NCI-H2029 treated with DMSO at 0.1 percent for 48 hours (cell line): ENCODE measurements around the gene CCR3.
"Not testable (repeated sequence)": the region's sequence is repeated elsewhere in the genome, so short reads cannot be mapped to it uniquely, and the experiment has no call there.

Experiments
- DNase-seq: peaks from one replicate; lab custom pipeline; 2025; lab: John Stamatoyannopoulos, UW

CCR3 gene

DNA sequence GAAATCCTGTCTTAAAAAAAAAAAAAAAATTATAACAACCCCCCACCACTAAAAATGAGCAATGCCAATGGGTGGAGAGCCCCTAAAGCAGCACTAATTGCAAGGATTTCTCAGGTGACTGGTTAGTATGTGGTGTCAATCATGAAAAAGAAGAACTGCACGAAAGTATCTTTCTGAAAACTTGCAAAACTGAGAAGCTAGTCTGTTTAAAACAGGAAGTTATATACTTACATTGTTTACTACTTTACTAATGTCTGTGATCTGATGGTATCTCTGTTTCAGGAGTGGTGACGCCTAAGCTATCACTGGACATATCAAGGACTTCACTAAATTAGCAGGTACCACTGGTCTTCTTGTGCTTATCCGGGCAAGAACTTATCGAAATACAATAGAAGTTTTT lies at the start of gene CCR3:
Gene CCR3, plus strand, starts transcription at position 341 of the 400 bp plus-strand sequence. CDS start 22,699 bp downstream, outside the sequence.
- DNase-seq = no peak

GRCh38 chr3:46192939-46193338 lies 49.3 kb upstream of the CCR3 start:
- no peak for DNase-seq

- no peak for DNase-seq
Observed at GRCh38 chr3:46193436-46193835, 48.8 kb upstream of the CCR3 start.

DNA sequence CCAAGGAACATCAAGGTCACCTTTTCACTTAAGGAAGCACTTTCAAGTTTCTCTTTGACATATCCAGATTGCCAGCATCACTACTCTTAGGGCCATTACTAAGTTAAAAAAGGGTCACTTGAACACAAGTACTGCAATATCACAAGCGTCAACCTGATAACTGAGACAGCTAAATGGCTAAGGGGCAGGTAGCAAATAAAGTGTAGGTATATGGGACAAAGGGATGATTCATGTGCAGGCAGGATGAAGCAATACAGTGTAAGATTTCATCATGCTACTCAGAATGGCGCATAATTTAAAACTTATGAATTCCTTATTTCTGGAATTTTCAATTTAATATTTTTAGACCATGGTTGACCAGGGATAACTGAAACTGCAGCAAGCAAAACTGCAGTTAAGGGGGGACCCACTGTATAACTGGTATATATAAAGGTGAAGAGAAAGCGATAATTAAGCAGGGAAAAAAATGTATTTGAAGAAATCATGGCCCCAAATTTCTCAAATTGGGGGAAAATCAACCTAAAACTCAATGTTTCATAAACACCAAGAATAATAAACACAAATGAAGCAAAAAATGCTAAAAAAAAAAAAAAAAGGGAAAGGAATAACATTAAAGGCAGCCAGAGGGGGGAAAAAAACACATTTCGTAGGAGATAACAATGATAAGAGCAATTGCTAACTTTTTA lies 47.2 kb upstream of the CCR3 start:
- no peak for DNase-seq

- DNase-seq = no peak
Observed at GRCh38 chr3:46196261-46196957, 45.9 kb upstream of the CCR3 start.

DNA sequence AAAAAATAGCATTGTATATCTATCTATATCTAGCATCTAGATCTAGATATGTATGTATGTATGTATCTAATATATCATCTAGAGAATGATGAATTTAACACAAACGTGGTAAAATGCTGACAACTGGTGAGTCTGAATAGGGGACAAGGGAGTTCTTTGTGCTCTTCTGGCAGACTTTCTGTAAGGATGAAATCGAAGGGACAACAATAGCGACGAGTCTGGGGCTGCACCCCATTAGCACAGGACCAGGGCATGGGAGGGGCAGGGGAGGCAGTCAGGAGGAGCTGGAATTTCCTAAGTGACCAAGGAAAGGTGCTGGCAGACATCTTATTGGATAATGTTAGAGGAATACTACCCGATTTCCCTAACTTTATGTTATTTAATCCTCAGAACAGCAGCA lies 42.0 kb upstream of the CCR3 start:
- no peak for DNase-seq

GRCh38 chr3:46200790-46201189 lies 41.5 kb upstream of the CCR3 start:
- DNase-seq = no peak

DNA sequence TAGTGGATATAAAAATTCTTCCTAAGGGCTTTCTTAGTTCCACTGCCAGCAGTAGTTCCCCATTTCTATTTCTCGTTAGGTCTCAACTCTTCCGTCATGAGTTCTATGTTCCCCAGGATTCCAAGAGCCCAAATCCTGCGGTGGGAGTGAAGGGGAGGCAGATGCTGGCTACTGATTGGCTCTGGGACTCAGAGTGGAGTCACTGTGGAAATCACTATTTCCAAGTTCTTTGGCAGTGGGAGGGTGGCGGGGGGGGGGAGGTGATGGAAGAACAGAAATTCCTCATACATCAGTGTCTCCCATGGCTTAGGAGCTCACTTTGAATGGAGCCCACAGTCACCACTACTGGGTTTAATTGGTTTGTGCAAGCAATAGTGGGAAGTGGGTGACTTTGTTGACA lies 39.7 kb upstream of the CCR3 start:
- no peak for DNase-seq

DNA sequence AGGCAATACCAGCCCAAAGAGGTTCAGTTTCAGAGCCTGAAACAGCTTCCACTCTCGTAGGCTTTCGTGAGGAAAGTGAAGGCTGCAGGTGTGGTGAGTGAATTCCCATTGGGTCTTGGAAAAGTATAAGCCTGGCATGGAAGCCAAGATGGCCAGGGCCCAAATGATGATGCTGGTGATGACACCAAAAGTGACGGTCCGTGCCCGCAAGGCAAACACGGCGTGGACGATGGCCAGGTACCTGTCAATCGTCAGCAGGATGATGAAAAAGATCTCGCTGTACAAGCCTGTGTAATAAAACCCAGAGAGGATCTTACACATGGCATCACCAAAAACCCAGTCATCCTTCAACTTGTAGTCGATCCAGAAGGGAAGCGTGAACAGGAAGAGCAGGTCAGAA lies 38.6 kb upstream of the CCR3 start:
- DNase-seq = no peak

- DNase-seq = no peak
Observed at GRCh38 chr3:46205286-46205960, 36.8 kb upstream of the CCR3 start.

DNA sequence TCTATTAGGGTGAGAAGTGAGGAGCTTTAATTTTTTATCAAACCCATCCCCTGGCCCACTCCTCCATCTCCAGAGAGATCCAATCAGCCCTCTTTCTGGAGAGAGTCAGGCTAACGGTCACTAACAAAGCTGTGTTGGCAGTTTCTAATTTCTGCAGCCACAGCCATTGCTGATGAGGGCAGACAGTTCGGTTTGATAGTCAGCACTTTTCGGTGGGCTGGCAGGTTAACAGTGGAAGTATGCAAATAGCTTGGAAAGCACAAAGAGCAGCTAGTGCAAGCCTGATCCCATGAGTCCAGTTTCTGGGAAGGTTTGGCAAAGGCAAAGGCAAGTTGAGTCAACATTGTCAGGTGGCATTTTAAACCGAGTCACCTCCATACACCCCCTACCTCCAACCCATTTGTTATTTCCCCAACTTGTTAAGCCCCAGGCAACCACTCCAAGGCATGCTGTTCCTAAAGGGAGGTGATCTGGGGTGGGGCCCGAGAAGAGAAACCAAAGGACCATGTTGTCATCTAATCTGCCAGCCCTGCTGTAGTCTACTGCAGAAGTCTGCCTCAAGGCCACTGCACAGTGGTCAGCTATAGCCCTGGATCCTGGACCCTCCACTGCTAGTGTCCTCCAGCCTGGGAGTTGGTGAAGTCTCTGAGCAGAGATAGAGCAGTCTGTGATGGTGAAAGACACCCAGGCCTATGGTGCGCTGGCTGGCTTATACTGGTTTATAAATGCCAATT lies 35.8 kb upstream of the CCR3 start:
- DNase-seq = no peak

GRCh38 chr3:46207514-46207913 lies 34.7 kb upstream of the CCR3 start:
- not testable (repeated sequence) for DNase-seq

GRCh38 chr3:46208167-46208704 lies 34.0 kb upstream of the CCR3 start, which contains the start of gene CCR1:
CCR1 (minus strand) TSS chr3:46208313; CDS start chr3:46204313, 4,000 bp downstream.
- no peak for DNase-seq

GRCh38 chr3:46209053-46209452 lies 33.2 kb upstream of the CCR3 start:
- DNase-seq = no peak

DNA sequence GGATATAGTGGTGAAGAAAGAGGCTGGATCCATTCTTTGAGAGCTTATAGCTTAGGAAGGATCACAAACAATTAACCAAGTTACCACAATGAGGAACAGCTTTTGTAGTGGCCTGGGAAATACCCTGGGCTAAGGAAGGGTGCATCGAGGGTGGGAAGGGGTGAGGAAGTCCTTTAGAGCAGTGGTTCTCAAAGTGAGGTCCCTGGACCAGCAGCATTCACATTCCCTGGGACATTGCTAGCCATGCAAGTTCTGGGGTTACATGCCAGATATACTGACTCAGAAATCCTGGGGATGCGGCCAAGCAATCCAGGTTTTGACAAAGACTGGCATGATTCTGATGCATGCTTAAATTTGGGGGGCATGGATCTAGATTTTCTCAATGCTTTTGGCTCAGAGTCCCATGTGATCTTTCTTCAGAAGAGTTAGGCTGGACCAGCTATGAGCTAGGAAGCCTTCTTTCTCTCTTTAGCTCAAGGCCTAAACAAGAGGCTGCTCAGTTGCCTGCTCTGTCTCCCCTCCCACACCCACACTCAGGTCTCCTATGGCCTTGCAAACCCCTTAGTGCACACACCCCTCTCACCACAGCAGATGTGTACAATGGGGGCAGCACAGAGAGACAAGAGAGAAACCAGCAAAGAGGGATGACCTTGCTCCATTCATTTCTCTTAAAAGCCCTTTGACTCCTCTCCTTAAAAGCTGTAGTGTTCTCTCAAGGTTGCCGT lies 32.4 kb upstream of the CCR3 start:
- DNase-seq = no peak

GRCh38 chr3:46212101-46212500 lies 30.2 kb upstream of the CCR3 start:
- DNase-seq = no peak

DNA sequence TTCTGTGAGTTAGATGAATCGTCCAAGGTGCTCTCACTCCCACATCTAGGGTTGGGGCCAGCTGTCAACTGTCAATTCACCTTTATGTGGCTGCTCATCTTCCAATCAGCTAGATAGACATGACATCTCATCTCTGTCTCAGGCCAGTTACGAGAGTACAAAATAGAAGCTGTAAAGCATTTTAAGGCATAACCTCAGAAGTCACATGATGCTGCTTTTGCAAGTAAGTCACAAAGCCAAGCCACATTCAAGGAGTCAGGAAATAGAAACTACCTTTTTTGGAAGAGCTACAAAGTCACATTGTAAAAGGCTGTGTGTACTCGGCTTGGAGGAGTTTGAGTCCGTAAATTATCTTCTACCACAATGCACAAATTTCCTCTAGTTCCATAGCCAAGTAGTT lies 29.1 kb upstream of the CCR3 start:
- no peak for DNase-seq

- DNase-seq = peak; percentile 94
Observed at GRCh38 chr3:46214751-46215352, 27.4 kb upstream of the CCR3 start.

DNA sequence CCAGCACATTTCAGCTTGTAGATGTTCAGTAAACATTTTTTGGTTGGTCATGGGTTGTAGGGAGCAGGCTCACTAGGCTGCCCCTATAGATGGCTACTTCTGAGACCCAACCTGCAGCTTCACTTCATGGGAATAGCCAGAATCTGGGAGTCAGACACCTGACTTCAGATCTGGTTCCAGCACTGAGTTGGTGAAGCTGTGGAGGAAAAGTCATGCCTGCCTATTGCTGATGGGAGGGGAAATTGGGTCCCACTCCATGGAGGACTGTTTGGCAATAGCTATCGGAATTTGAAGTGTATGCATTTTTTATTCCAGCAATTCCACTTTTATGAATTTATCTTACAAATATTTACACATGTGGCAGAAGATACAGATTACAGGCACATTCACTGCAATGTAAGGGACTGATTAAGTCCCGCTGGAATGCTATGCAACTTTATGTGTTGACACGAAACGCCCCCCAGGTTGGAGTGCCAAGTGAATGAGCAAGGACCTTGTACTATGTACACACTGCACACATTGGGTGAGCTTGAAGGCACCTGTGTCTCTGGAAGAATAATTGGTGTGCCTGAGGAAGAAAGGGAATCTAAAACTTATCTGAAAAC lies 26.3 kb upstream of the CCR3 start:
- DNase-seq = no peak

- no peak for DNase-seq
Observed at GRCh38 chr3:46218196-46218709, 24.0 kb upstream of the CCR3 start.
